Osteocyte (in vitro differentiated cells): Measurements from ENCODE around the gene DNMBP. TPM values are rescaled to one million over a fixed set of nuclear protein-coding genes. Genes with fewer than 3 reads are reported as not detected.
A peak's percentile ranks its signal among the peaks of the same experiment; 100 is the strongest.
"Not testable (repeated sequence)": the region's sequence is repeated elsewhere in the genome, so short reads cannot be mapped to it uniquely, and the experiment has no call there.

Experiments
- DNase-seq: peaks from one replicate; pipeline ENCODE4 v3.0.0; 2021; ENCODE audit warnings: mixed read lengths; ENCODE audit not compliant: unreplicated experiment; ENCODE audit errors: extremely low spot score
- H3K27ac Mint-ChIP-seq: one replicate; pipeline ENCODE4 v1.8.0; 2021; ENCODE audit warnings: mild to moderate bottlenecking, mixed read lengths; ENCODE audit not compliant: unreplicated experiment
- H3K27me3 Mint-ChIP-seq: one replicate; pipeline ENCODE4 v1.8.0; 2021; ENCODE audit warnings: mixed read lengths; ENCODE audit not compliant: unreplicated experiment
- H3K36me3 Mint-ChIP-seq: one replicate; pipeline ENCODE4 v1.8.0; 2021; ENCODE audit warnings: mixed read lengths; ENCODE audit not compliant: unreplicated experiment
- H3K4me1 Mint-ChIP-seq: one replicate; pipeline ENCODE4 v1.8.0; 2021; ENCODE audit warnings: mixed read lengths; ENCODE audit not compliant: unreplicated experiment
- H3K4me3 Mint-ChIP-seq: one replicate; pipeline ENCODE4 v1.8.0; 2021; ENCODE audit warnings: mild to moderate bottlenecking, moderate library complexity, mixed read lengths; ENCODE audit not compliant: unreplicated experiment
- H3K9me3 Mint-ChIP-seq: one replicate; pipeline ENCODE4 v1.8.0; 2021; ENCODE audit warnings: mixed read lengths; ENCODE audit not compliant: unreplicated experiment
- CTCF ChIP-seq: fragments of 200-600 bp; sonication (generic); IDR thresholded peaks from 2 replicates; pipeline ENCODE4 v1.5.0; 2021; ENCODE audit warnings: antibody characterized with exemption, mild to moderate bottlenecking, moderate library complexity
- total RNA-seq: library from RNA; stranded (reverse); gene quantifications from 2 replicates; pipeline ENCODE4 v1.2.1, GENCODE V29; 2021

DNMBP gene
- total RNA-seq, 1 donor from 2014 or later = 16.2 TPM

- Mint-ChIP-seq H3K27me3 (no peaks in the 10 kb centered on the region), H3K4me3 (no peak overlapping the region), H3K36me3 (peaks cover 44% of the 10 kb centered on the region), H3K9me3 (no peaks in the 10 kb centered on the region), H3K27ac (no peak overlapping the region), H3K4me1 (peaks cover 9% of the 10 kb centered on the region)
- TF ChIP-seq CTCF = no peak
- no peak for DNase-seq
These were observed 56.9 kb downstream of the DNMBP start for GRCh38 chr10:99952799-99953198.

GRCh38 chr10:99946051-99946450 is 63.7 kb downstream of the DNMBP start:
- not testable (repeated sequence) for H3K4me3 Mint-ChIP-seq, H3K27me3 Mint-ChIP-seq, H3K9me3 Mint-ChIP-seq, DNase-seq
- Mint-ChIP-seq H3K27ac (peak overlapping the region; percentile 39), H3K36me3 (peaks cover 20% of the 10 kb centered on the region), H3K4me1 (peaks cover 37% of the 10 kb centered on the region)

GRCh38 chr10:99945263-99945662 is 64.5 kb downstream of the DNMBP start:
- TF ChIP-seq CTCF = no peak
- DNase-seq = no peak
- Mint-ChIP-seq H3K4me1 (peaks cover 37% of the 10 kb centered on the region), H3K27ac (peak overlapping the region; percentile 80), H3K27me3 (no peaks in the 10 kb centered on the region), H3K36me3 (peaks cover 18% of the 10 kb centered on the region), H3K9me3 (peaks cover 3% of the 10 kb centered on the region), H3K4me3 (no peak overlapping the region)

- Mint-ChIP-seq H3K27me3 (no peaks in the 10 kb centered on the region), H3K4me1 (peaks cover 37% of the 10 kb centered on the region), H3K4me3 (no peak overlapping the region), H3K27ac (peak overlapping the region; percentile 80), H3K9me3 (peaks cover 3% of the 10 kb centered on the region), H3K36me3 (peaks cover 14% of the 10 kb centered on the region)
- DNase-seq = no peak
- no peak for TF ChIP-seq CTCF
These were observed 64.9 kb downstream of the DNMBP start for GRCh38 chr10:99944860-99945259.

- Mint-ChIP-seq H3K9me3 (peaks cover 8% of the 10 kb centered on the region), H3K27me3 (no peaks in the 10 kb centered on the region), H3K36me3 (peaks cover 12% of the 10 kb centered on the region), H3K4me1 (peaks cover 37% of the 10 kb centered on the region), H3K27ac (no peak overlapping the region), H3K4me3 (no peak overlapping the region)
- DNase-seq = no peak
- TF ChIP-seq CTCF = no peak
These were observed 65.8 kb downstream of the DNMBP start for GRCh38 chr10:99943908-99944307.
